GM23248 (cell line): ENCODE data around the gene CCDC170. TPM values are rescaled to one million over a fixed set of nuclear protein-coding genes. Genes with fewer than 3 reads are reported as not detected.
A peak's percentile ranks its signal among the peaks of the same experiment; 100 is the strongest.

Experiments
- DNase-seq: peaks from one replicate; pipeline ENCODE4 v3.0.0-alpha.2; 2015
- H2AFZ ChIP-seq: fragments of 200-600 bp; sonication (generic); 2 replicates; pipeline ENCODE4 v1.6.1; 2016; ENCODE audit warnings: antibody characterized with exemption
- H3F3A ChIP-seq: fragments of 200-600 bp; sonication (generic); 2 replicates; pipeline ENCODE4 v1.6.1; 2016; ENCODE audit warnings: mild to moderate bottlenecking, antibody characterized with exemption, mixed run types; ENCODE audit not compliant: insufficient read depth
- H3K27ac ChIP-seq: fragments of 200-600 bp; sonication (generic); 2 replicates; pipeline ENCODE4 v1.5.1; 2016; ENCODE audit warnings: mild to moderate bottlenecking
- H3K27me3 ChIP-seq: fragments of 200-600 bp; sonication (generic); replicated peaks from 2 replicates; pipeline ENCODE4 v1.6.1; 2016; ENCODE audit warnings: mild to moderate bottlenecking; ENCODE audit not compliant: insufficient read depth
- H3K36me3 ChIP-seq: fragments of 200-600 bp; sonication (generic); 2 replicates; pipeline ENCODE4 v1.6.1; 2016; ENCODE audit warnings: low read depth, mild to moderate bottlenecking
- H3K4me1 ChIP-seq: fragments of 200-600 bp; sonication (generic); 2 replicates; pipeline ENCODE4 v1.6.1; 2016; ENCODE audit warnings: mild to moderate bottlenecking; ENCODE audit not compliant: insufficient read depth
- H3K4me2 ChIP-seq: fragments of 200-600 bp; sonication (generic); one replicate; pipeline ENCODE4 v1.6.1; 2016; ENCODE audit warnings: mild to moderate bottlenecking; ENCODE audit not compliant: unreplicated experiment
- H3K4me3 ChIP-seq: fragments of 200-600 bp; sonication (generic); 2 replicates; pipeline ENCODE4 v1.5.1; 2016; ENCODE audit warnings: mild to moderate bottlenecking
- H3K79me2 ChIP-seq: fragments of 200-600 bp; sonication (generic); 2 replicates; pipeline ENCODE4 v1.6.1; 2016; ENCODE audit warnings: mild to moderate bottlenecking; ENCODE audit not compliant: insufficient read depth
- H3K9ac ChIP-seq: fragments of 200-600 bp; sonication (generic); 2 replicates; pipeline ENCODE4 v1.6.1; 2016; ENCODE audit warnings: mild to moderate bottlenecking
- H3K9me2 ChIP-seq: fragments of 200-600 bp; sonication (generic); 2 replicates; pipeline ENCODE4 v1.6.1; 2016; ENCODE audit warnings: mixed run types, mild to moderate bottlenecking, moderate library complexity; ENCODE audit not compliant: insufficient read depth
- H3K9me3 ChIP-seq: fragments of 200-600 bp; sonication (generic); one replicate; pipeline ENCODE4 v1.6.1; 2017; ENCODE audit warnings: low read depth
- H4K20me1 ChIP-seq: fragments of 200-600 bp; sonication (generic); 2 replicates; pipeline ENCODE4 v1.6.0; 2016; ENCODE audit not compliant: insufficient read depth
- EZH2 ChIP-seq: fragments of 200-600 bp; sonication (generic); IDR thresholded peaks from 2 replicates; pipeline ENCODE4 v1.6.1; 2018; ENCODE audit warnings: antibody characterized with exemption, mild to moderate bottlenecking; ENCODE audit not compliant: insufficient read depth, poor library complexity, severe bottlenecking
- EZH2phosphoT487 ChIP-seq: fragments of 200-600 bp; sonication (generic); IDR thresholded peaks from 2 replicates; pipeline ENCODE4 v1.6.1; 2018; ENCODE audit warnings: antibody characterized with exemption, moderate library complexity, mild to moderate bottlenecking, low read depth; ENCODE audit not compliant: insufficient read depth
- WGBS, 2 experiments: methylation state at CpG; one replicate each; pipeline ENCODE4 v1.1.6; 2015 to 2017; ENCODE audit warnings: low lambda C conversion rate in 2 of 2, low coverage in 1 of 2; ENCODE audit errors: missing lambda C conversion rate in 2 of 2; 5-methylcytosine and 5-hydroxymethylcytosine counted together
- in situ Hi-C: fragments of 300-500 bp; cut with MboI; formaldehyde crosslinking; loops from 2 replicates; pipeline ENCODE4 v1.15.0; 2020
- polyA plus RNA-seq: library from polyadenylated mRNA; unstranded; fragments of >200 nt; fragmentation: Nextera tagmentation; extraction: Ambion mirVana; gene quantifications from 2 replicates; pipeline ENCODE4 v1.2.1, GENCODE V29; 2016
- total RNA-seq: library from RNA; depleted of rRNA; stranded (reverse); fragments of >200 nt; shearing (Covaris generic); gene quantifications from 2 replicates; pipeline ENCODE4 v1.2.3, GENCODE V29; 2014

The CCDC170 gene
- total and polyA plus RNA-seq, 2 experiments from 2014 or later: 0.11 to 0.49 TPM

DNA sequence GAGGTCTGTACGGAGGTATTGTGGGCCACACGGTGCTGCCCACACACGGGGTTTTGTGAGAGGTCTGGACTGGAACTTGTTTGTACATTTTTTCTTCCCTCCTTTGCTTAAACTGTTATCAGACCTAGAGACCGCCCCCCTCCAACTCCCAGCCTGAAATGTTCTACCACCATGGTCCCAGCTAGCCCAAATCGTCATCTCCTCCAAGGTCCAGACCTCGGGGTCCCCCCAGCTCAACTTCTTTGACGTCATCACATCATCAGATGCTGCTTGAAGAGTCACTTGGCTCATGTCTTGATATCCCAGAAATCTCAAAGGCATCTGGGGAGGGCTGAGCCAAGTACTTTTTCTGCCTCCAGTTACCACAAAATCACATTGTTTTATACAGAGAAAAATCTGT, 2.8 kb upstream of the CCDC170 start:
- H3K27ac ChIP-seq: no peak overlapping the region
- no peaks in the 10 kb centered on the region for H3K27me3 ChIP-seq
- no peak overlapping the region for H3K4me2 ChIP-seq
- TF ChIP-seq EZH2 (no peak), EZH2phosphoT487 (no peak)
- WGBS, 2 experiments: 59 to 64% methylated on average over 7 of the region's 7 CpGs
- no peaks in the 10 kb centered on the region for H3K9me2 ChIP-seq
- H3F3A ChIP-seq: no peaks in the 10 kb centered on the region
- H3K9ac ChIP-seq: no peak overlapping the region
- H3K79me2 ChIP-seq: no peaks in the 10 kb centered on the region
- no peak for DNase-seq
- no peaks in the 10 kb centered on the region; the same call in 1 of the 2 replicates for H3K4me1 ChIP-seq
- H3K4me3 ChIP-seq: no peak overlapping the region
- H4K20me1 ChIP-seq: no peaks in the 10 kb centered on the region
- in situ Hi-C loops: no loop called here
- H3K9me3 ChIP-seq: no peaks in the 10 kb centered on the region
- no peak overlapping the region for H2AFZ ChIP-seq
- no peaks in the 10 kb centered on the region for H3K36me3 ChIP-seq

DNA sequence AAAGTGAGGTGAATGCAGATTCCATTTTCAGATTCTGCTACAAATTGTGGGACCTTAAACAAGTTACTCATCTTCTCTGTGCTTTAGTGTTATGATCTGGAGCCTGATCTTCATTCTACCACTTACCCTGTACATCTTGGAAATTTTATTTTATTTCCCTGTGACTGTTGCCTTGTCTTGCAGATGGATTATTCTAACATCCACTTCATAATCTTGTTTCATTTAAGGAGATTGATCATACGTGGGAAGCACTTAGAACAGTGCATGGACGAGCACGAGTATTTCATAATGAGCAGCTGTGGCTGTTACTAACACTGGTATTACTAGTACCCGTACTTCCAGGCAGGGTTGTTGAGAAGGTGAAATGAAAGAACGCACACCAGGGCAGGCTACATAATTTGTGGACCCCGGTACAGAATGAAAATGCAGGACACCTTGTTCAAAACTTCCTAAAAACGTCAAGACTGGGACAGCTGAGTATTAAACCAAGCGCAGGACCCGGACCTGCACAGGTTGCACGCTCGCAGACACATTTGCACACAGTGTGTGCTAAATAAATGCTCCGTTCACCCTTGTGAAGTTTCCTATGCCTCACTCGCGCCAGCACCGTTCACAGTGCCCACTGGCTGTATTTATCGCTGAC, 535 bp upstream of the CCDC170 start:
- Histone ChIP-seq H3K9ac (peak overlapping the region; percentile 89), H3K4me3 (peak overlapping the region; percentile 77), H3K4me1 (no peaks in the 10 kb centered on the region; the same call in 1 of the 2 replicates), H4K20me1 (no peaks in the 10 kb centered on the region), H3K79me2 (no peaks in the 10 kb centered on the region), H3K9me2 (no peaks in the 10 kb centered on the region), H3K27me3 (no peaks in the 10 kb centered on the region), H3F3A (no peaks in the 10 kb centered on the region), H3K36me3 (no peaks in the 10 kb centered on the region), H2AFZ (peak overlapping the region; percentile 85), H3K4me2 (peak overlapping the region; percentile 85), H3K9me3 (no peaks in the 10 kb centered on the region), H3K27ac (no peak overlapping the region)
- peak; percentile 55 for DNase-seq
- no peak for TF ChIP-seq EZH2
- TF ChIP-seq EZH2phosphoT487: no peak
- 34 to 35% methylated on average over 16 of the region's 16 CpGs for WGBS, 2 experiments
- in situ Hi-C loops: no loop called here

DNA sequence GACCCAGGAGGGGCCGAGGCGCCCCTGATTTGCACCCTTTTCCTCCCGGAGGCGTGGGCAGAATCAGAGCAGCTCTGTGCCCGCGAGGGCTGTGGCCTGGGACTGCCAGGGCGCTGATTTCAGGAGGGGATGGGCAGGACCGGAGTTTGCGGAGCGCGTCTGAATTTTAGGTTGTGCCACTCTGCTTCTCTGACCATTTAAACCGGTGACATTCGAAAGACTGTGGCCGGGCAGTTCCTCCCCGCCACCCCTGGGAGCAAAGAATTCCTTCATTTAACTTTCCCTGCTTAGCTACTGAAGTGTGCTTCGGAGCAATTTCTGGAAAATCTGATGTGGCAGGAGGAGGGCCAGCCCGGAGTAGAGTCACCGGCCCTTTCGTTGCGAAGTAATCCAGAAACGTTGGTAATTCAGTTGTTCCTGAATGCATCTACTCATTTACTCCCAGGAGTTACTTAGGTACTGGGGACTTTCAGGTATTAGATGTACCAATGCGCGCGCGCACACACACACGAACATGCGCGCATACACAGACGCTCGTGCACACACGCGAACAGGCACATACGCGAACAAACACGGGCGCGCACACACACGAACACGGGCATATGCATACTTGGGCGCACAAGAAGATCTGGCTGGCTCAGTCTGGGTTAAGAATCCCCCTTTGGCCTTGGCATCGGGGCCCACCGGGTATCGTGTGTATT, 568 bp downstream of the CCDC170 start:
- TF ChIP-seq EZH2phosphoT487 (no peak), EZH2 (no peak)
- Histone ChIP-seq H3K36me3 (no peaks in the 10 kb centered on the region), H3K9ac (peak overlapping the region; percentile 89), H3K9me3 (no peaks in the 10 kb centered on the region), H3K9me2 (no peaks in the 10 kb centered on the region), H3K79me2 (no peaks in the 10 kb centered on the region), H3K4me1 (no peaks in the 10 kb centered on the region; the same call in 1 of the 2 replicates), H4K20me1 (no peaks in the 10 kb centered on the region), H3K27ac (peak overlapping the region; percentile 17), H3K4me3 (peak overlapping the region; percentile 77), H3K4me2 (peak overlapping the region; percentile 85), H3K27me3 (no peaks in the 10 kb centered on the region), H3F3A (no peaks in the 10 kb centered on the region), H2AFZ (peak overlapping the region; percentile 85)
- WGBS, 2 experiments: 1% methylated on average over 43 of the region's 43 CpGs
- peak; percentile 77 for DNase-seq
- in situ Hi-C loops: no loop called here

DNA sequence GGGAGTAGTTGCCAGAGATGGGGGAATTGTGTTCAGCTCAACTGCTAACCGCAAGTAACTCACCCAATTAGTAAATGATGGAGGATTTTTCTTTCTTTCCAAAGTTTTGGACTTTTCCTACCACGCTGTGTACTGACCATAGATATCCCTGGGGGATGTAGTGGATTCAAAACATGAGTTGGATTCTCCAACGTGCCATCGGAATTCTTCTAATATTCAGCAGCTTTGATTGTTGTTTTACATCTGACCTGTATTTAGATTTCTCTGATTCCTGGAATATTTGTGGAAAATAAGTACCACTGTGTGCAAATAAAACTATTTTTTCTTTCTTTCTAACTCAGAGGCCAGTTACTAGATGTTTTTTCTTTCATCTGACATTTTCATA, 1.1 kb downstream of the CCDC170 start:
- no peaks in the 10 kb centered on the region for H3F3A ChIP-seq
- no peaks in the 10 kb centered on the region for H3K79me2 ChIP-seq
- H3K27ac ChIP-seq: no peak overlapping the region
- peak overlapping the region; percentile 77 for H3K4me3 ChIP-seq
- no peaks in the 10 kb centered on the region; the same call in 1 of the 2 replicates for H3K4me1 ChIP-seq
- in situ Hi-C loops: no loop called here
- H3K9me3 ChIP-seq: no peaks in the 10 kb centered on the region
- peak overlapping the region; percentile 85 for H2AFZ ChIP-seq
- TF ChIP-seq EZH2phosphoT487: no peak
- TF ChIP-seq EZH2: no peak
- H3K9ac ChIP-seq: peak overlapping the region; percentile 89
- WGBS, 2 experiments: 1 to 5% methylated on average over 4 of the region's 4 CpGs
- H3K4me2 ChIP-seq: peak overlapping the region; percentile 85
- no peaks in the 10 kb centered on the region for H3K9me2 ChIP-seq
- no peaks in the 10 kb centered on the region for H4K20me1 ChIP-seq
- H3K27me3 ChIP-seq: no peaks in the 10 kb centered on the region
- no peak for DNase-seq
- H3K36me3 ChIP-seq: no peaks in the 10 kb centered on the region
